WTC11 (cell line): Measurements from ENCODE around the gene PODXL.

Source experiments
- ESRRA ChIP-seq: sonication (generic); formaldehyde crosslinking; IDR thresholded peaks from 2 replicates; pipeline ENCODE4 v1.8.1; 2022; ENCODE audit warnings: mild to moderate bottlenecking, missing genetic modification reagents, borderline replicate concordance
- FOXJ3 ChIP-seq: sonication (generic); formaldehyde crosslinking; IDR thresholded peaks from 2 replicates; pipeline ENCODE4 v1.9.0; 2021; ENCODE audit warnings: missing genetic modification reagents, mild to moderate bottlenecking, borderline replicate concordance
- JUN ChIP-seq: sonication (generic); formaldehyde crosslinking; IDR thresholded peaks from 2 replicates; pipeline ENCODE4 v1.8.0; 2023; ENCODE audit warnings: mild to moderate bottlenecking, missing genetic modification reagents
- KAT7 ChIP-seq: sonication (generic); formaldehyde crosslinking; IDR thresholded peaks from 2 replicates; pipeline ENCODE4 v1.8.1; 2023; ENCODE audit warnings: missing genetic modification reagents, mild to moderate bottlenecking, borderline replicate concordance
- NFYB ChIP-seq: sonication (generic); formaldehyde crosslinking; conservative IDR thresholded peaks from 2 replicates; pipeline ENCODE4 v1.8.0; 2022; ENCODE audit warnings: low read depth, missing genetic modification reagents
- ZNF416 ChIP-seq: fragments of 250-450 bp; sonication (Bioruptor Pico); IDR thresholded peaks from 2 replicates; pipeline ENCODE4 v1.9.0; 2021; ENCODE audit warnings: mild to moderate bottlenecking, inconsistent platforms
- TF ChIP-seq, protein P1 (sequence below): fragments of 200-600 bp; IDR thresholded peaks from 2 replicates; pipeline ENCODE4 v1.8.0; 2022; ENCODE audit warnings: antibody characterized with exemption
- TF ChIP-seq, protein P2 (sequence below): sonication (generic); formaldehyde crosslinking; IDR thresholded peaks from 2 replicates; pipeline ENCODE4 v1.8.1; 2023; ENCODE audit warnings: mild to moderate bottlenecking, missing genetic modification reagents, moderate library complexity
- TF ChIP-seq, protein P3 (sequence below): fragments of 250-450 bp; sonication (Bioruptor Pico); IDR thresholded peaks from 2 replicates; pipeline ENCODE4 v1.9.0; 2021; ENCODE audit warnings: mild to moderate bottlenecking

DNA sequence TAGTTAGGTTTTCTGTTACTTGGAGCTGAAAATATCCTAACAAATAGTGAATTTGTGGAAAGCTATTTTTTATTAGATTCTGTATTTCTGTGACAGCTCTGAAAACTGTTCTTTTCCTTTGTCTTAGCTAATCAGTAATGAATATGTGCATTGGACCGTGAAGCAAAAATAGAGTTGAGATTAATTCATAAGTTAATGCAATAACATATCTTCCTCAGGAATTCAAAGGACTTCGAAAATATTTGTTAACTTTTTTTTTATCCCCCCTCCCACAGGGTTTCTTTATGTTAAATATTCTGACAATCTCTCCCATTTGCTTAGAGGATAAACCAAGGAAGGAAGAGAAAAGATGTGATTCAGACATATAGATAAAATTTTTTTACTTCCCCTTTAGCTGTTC, 101.4 kb downstream of the PODXL start:
- no peak for TF ChIP-seq ESRRA (CRISPR knock-in tag)
- no peak for TF ChIP-seq FOXJ3 (CRISPR knock-in tag)
- TF ChIP-seq, protein P1, sequence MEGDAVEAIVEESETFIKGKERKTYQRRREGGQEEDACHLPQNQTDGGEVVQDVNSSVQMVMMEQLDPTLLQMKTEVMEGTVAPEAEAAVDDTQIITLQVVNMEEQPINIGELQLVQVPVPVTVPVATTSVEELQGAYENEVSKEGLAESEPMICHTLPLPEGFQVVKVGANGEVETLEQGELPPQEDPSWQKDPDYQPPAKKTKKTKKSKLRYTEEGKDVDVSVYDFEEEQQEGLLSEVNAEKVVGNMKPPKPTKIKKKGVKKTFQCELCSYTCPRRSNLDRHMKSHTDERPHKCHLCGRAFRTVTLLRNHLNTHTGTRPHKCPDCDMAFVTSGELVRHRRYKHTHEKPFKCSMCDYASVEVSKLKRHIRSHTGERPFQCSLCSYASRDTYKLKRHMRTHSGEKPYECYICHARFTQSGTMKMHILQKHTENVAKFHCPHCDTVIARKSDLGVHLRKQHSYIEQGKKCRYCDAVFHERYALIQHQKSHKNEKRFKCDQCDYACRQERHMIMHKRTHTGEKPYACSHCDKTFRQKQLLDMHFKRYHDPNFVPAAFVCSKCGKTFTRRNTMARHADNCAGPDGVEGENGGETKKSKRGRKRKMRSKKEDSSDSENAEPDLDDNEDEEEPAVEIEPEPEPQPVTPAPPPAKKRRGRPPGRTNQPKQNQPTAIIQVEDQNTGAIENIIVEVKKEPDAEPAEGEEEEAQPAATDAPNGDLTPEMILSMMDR: no peak
- no peak for TF ChIP-seq JUN
- TF ChIP-seq, protein P2, sequence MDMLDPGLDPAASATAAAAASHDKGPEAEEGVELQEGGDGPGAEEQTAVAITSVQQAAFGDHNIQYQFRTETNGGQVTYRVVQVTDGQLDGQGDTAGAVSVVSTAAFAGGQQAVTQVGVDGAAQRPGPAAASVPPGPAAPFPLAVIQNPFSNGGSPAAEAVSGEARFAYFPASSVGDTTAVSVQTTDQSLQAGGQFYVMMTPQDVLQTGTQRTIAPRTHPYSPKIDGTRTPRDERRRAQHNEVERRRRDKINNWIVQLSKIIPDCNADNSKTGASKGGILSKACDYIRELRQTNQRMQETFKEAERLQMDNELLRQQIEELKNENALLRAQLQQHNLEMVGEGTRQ (CRISPR knock-in tag): no peak
- TF ChIP-seq ZNF416 (CRISPR knock-in tag): no peak
- no peak for TF ChIP-seq KAT7
- TF ChIP-seq, protein P3, sequence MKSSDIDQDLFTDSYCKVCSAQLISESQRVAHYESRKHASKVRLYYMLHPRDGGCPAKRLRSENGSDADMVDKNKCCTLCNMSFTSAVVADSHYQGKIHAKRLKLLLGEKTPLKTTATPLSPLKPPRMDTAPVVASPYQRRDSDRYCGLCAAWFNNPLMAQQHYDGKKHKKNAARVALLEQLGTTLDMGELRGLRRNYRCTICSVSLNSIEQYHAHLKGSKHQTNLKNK (CRISPR knock-in tag): no peak
- no peak for TF ChIP-seq NFYB (CRISPR knock-in tag)
